CD4-positive, alpha-beta T cell treated with Interleukin-15 for 1 hour (primary cell): Measurements from ENCODE around the gene PAMR1.
"Not testable (repeated sequence)": the region's sequence is repeated elsewhere in the genome, so short reads cannot be mapped to it uniquely, and the experiment has no call there.

ENCODE experiments used
- DNase-seq: peaks from one replicate; pipeline ENCODE4 v3.0.0-alpha.2; 2020

Gene PAMR1, protein sequence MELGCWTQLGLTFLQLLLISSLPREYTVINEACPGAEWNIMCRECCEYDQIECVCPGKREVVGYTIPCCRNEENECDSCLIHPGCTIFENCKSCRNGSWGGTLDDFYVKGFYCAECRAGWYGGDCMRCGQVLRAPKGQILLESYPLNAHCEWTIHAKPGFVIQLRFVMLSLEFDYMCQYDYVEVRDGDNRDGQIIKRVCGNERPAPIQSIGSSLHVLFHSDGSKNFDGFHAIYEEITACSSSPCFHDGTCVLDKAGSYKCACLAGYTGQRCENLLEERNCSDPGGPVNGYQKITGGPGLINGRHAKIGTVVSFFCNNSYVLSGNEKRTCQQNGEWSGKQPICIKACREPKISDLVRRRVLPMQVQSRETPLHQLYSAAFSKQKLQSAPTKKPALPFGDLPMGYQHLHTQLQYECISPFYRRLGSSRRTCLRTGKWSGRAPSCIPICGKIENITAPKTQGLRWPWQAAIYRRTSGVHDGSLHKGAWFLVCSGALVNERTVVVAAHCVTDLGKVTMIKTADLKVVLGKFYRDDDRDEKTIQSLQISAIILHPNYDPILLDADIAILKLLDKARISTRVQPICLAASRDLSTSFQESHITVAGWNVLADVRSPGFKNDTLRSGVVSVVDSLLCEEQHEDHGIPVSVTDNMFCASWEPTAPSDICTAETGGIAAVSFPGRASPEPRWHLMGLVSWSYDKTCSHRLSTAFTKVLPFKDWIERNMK

DNA sequence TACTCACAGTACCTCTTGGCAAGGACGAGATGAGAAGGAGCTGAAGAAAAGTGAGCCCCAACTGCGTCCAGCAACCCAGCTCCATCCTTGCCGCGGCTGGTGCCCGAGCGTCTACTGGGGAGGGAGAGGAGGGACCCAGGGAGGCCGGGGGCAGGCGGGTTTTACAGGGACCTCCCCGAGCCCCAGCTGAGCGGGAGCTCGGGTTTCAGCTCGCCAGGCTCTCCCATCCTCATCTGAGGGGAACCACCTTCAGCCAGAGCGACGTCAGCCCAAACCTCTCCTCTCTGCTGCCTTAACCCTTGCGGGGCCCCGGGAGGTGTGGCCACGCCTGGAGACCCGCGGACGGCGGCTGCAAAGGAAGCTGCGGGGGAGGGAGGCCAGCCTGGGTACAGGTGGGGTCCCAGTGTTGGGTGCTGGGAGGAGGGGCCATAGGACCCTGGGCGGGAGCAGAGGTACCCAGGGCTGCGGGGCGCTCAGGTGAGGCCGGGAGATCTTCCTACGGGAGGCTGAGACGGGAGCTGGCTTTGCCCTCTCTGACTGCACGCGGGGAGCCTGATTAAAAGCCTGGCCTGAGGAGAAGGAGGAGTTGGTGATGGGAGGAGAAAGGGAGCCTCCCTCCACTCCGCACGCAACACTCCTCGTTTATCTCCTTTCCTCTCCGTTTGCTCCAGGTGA is at the start of gene PAMR1:
Gene PAMR1, minus strand, starts transcription at position 116 of the 675 bp plus-strand sequence. Its CDS starts 31 bp downstream, at position 85.
- no peak for DNase-seq

DNA sequence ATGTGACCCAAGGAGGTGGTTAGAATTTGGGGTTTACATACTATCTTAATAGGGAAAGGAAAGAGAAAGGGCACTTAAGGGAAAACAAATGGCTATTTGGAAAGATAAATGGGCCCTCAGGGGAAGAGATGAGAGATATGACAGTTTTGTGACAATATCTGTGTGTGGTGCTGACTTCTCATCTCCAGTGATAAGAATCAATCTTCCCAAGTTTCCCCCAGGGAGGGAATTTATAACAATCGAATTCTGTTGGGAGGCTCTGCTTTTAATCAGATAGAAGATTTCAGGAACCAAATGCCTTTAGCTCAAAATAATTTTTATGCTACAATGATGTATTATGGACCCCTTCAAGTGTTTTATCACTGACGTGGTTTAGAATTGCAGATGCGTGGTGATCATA is 46.3 kb upstream of the PAMR1 start:
- no peak for DNase-seq

DNA sequence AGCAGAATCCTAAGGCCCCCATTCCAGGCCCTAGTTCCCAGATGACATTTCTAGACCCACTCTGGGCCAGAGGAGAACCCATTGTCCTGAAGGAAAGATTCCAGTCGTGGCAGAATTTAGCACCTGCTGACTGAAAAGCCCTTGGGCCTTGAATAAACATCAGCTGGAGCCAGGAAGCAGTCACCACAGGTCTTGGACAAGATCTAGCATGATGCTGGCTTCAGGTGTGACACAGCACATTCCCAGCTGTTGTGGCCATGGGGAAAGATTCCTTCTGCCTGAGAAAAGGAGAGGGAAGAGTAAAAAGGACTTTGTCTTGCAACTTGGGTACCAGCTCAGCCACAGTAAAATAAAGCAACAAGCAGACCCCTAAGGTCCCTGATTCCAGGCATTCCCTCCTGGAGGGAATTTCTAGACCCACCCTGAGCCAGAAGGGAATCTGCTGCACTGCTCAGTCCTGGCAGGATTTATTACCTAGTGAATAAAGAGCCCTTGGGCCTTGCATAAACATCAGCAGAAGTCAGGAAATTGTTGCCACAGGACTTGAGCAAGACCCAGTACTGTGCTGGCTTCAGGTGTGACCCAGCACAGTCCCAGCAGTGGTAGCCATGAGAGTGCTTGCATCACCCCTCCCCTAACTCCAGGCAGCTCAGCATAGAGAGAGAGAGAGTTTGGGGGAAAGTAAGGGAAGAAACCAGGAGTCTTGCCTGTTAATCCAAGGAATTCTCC is 42.5 kb upstream of the PAMR1 start:
- DNase-seq, result no peak

DNA sequence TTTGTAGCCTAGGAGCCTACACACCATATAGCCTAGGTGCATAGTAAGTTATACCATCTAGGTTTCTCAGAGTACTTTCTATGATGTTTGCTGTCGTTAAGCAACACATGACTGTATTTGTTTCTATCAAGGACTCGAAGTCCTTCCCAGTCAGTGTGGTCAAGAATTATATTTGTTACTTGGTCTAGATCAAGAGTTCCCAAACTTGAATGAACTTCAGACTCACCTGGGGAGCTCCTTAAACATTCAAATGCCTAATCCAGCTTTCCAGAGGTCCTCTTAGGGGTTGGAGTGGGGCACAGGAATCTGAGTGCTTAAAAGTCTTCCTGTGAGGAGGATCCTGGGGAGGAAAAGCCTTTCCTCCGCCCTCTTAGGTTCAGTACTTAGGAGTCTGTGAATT is 41.5 kb upstream of the PAMR1 start:
- DNase-seq, result no peak

DNA sequence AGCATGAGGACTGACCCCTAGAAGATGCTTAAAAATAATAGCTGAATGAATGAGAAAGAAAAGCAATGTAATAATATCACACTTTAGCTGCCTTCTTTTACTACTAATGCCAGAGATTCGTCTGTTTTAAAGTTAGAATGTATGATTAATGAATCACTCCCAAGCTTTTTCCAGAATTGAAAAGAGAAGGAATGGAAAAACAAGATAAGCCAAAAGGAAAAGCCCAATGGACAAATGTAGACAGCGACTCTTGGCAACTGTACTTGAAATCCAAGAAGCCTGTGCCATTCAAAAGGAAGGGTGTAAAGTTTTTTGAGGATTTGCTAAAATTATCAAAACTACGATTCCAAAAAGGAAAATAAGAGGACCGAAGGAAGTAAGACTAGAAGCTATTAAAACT is 40.8 kb upstream of the PAMR1 start:
- no peak for DNase-seq

DNA sequence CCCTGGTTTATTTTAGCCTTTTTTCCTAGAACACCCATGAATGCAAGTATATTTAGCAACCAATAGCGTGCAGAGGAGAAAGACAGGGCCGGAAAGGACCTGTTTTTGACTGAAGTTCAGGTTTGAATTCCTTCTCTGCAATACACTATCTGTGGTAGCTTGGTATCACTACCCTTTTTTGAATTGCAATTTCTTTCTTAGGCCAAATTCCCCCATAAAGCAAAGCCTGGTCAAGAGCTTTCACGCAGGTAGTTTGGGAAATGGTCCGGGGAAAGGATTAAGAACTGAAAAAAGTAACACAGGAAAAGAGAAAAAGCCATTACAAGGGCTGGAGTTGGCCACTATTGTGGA is 38.8 kb upstream of the PAMR1 start:
- DNase-seq, result no peak

DNA sequence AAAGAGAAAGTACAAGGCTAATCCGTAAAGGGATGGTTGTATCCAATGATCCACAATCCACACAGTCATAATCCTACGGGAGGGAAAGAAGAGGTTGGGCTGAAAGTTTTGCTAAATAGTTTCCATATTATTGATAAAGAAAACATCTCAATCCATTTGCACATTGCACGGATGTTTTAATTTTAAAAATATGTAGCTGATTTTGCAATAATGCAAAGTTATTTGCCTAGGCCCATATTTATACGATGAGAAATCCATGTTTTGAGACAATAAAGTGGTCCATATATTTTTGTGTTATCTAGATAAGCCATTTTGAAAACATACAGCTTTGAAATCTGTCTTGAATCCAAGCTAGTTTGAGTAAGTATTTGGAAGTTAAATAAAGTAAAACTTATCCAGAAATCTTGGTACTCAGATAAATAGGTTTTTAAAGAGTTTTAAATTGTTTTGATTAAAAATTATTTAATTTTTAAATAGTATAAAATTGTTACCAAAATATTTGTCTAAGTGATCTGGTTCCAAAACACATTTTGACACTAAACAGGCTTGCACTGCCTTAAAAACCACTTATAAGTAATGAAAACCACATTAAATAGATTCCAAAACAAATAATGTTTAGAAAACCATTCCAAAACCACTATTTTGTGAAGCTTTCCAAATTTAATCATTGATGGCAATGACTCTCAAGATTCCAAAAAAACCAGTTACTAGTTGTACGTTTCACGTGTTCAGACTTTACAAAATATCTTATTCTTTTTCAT is 38.2 kb upstream of the PAMR1 start:
- DNase-seq, result no peak

DNA sequence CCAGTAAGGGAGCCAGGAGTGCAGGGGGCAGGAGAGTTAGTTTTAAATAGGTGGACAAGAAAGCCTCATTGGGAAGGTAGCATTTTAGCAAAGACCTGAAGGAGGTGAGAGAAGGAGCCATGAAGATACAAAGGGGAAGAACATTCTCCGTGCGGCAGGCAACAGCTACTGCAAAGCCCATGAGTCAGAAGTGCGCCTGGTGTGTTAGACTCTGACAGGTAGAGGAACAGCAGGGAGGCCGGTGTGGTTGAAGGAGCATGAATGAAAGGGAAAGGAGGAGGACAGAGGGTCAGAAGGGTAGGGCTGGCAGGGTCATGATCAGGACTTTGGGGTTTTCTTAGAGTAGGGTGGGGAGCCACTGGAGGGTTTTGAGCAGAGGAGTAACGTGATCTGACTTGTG is 34.5 kb upstream of the PAMR1 start:
- no peak for DNase-seq

DNA sequence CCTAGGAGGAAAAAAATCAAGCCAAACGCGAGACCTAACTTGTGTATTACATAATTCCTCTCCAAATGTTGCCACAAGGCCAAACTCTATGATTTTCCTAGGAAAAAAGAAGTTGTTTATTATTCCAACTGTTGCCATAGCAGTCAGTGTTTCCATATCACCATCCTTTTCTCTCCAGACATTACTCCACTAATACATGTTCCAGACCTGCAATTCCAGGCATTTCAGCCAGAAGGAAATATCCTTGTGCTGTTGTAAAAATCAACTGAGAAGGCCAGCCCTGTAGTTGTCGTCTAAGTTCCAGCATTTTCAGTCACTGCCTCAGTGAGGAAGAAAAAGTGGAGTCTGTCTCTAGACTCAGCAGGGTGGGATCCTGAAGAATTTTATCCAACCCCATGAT is 33.1 kb upstream of the PAMR1 start:
- no peak for DNase-seq

DNA sequence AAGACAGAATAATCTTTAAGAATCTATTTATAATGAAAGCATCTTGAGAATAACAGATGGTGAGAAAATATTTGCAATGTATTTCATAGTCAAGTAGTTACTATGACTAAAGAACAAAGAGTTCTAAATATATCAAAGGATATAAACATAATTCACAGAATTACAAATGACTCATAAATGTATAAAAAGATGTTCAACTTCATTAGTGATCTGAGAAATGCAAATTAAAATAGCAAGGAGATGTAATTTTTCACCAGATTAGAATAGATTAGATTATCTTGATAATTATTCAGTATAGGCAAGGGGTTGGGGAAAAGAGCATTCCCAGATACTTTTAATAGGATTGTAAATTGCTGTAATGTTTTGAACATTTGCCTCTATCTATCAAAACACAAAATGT is 30.1 kb upstream of the PAMR1 start:
- no peak for DNase-seq

DNA sequence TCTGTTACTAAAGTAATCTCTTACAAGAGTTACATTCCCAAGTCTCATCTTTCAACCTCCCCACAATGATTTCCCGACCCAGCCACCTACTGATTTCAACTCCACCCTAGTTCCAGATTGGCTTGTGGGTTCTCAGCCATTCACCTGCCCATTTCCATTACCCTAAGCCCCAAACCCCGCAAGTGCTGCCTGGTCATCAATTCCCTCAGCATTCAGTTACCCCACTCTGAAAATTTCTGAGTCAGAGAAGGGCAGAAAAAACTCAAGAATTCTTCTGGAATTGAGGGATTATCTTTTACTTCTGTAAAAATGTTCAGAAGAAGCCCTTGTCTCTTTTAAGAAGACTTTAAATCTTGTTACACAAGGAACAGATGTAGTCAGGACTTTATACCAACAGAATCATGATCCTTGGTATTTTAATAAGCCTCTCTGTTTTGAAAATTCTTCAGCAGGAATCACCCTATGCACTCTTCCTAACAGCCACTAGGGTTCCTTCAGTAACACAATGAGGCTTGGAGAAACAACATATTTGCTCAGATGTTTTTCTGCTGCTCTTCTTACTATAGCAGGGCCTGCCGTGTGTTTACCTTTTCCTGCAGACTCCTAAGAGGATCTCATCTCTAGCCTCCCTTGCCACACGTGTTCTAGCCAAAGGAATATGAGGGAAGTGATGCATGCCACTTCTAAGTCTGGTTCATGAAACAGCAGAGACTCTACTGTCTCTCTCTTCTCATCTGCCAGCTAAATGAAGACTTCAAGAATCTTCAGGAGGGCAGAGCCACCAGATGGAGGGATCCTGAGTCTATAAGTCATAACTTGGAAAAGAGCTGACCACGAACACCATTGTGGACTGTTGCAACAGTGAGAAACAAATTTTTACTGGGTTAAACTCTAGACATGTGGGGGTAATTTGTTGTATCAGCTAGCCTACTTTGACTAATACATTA is 29.3 kb upstream of the PAMR1 start:
- no peak for DNase-seq

DNA sequence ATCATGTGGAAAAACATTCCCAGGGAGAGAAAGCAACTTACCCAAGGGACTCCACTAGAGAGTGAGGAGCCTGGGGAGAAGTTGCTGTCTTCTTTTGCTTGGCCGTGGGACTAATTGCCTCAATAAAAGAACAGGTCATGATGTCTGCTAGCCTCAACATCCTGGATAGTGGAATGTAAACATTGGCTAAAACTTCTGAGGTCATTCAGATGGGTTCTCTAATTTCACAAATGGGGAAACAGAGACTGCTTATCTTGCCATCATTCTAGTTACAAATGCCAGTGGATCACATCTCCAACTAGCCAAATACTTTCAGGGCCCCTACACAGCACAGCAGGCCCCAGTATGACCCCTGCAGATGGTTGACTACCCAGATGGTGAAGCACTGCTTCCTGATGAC is 28.4 kb upstream of the PAMR1 start:
- no peak for DNase-seq

DNA sequence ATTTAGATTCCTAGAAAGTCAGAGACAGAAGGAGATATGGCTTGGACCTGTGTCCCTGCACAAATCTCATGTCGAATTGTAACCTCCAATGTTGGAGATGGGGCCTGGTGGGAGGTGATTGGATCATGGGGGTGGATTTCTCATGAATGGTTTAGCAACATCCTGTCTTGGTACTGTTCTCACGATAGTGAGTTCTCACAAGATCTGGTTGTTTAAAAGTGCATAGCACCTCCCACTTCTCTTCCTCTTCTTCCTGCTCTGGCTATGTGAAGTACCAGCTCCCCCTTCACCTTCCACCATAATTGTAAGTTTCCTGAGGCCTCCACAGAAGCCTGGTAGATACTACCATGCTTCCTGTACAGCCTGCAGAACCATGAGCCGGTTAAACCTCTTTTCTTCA is 27.6 kb upstream of the PAMR1 start:
- DNase-seq, result no peak

DNA sequence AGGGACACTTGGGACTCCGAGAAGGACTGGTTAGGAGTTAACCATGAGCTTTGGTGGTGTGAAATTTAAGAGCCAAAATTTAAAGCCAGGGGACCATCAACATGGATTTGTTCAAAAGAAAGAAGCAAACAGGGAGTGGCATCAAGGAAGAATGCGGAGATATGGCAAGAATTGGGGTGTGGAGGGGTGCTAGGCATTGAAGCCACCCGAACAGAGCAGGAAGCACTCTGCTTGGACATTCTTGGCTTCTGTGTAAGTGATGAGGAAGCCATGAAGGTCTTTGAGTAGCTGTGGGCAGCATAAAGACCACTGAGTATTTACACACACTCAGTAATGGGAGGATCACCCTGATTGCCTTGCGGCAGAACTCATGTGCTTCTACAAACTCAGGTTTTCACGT is 27.2 kb upstream of the PAMR1 start:
- no peak for DNase-seq

DNA sequence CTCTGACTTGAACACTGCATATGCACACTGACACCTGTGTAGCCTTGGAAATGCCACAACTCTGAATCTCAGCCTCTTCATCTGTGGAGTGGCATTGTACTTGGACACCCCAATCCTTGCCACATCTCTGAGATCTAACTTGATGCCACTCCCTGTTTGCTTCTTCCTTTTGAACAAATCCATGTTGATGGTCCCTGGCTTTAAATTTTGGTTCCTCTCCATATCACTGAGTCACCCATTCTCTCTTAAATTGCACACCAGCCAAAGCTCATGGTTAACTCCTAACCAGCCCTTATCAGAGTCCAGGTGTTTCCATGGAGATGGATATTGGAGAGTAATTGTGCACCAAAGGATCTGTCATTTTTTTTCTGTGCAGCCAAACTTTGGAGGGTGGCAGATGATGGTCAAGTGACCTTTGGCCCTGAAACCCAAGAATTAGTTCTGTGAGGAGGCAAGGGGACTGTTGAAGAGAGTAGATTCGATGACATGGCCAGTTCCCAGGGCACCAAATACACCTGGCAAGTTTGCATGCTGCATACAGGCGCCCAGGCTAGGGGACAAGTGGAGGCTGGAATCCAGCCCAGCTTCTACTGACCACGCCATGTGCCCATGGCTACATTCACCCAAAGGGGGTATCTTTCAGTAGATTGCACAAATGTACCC is 25.1 kb upstream of the PAMR1 start:
- no peak for DNase-seq

DNA sequence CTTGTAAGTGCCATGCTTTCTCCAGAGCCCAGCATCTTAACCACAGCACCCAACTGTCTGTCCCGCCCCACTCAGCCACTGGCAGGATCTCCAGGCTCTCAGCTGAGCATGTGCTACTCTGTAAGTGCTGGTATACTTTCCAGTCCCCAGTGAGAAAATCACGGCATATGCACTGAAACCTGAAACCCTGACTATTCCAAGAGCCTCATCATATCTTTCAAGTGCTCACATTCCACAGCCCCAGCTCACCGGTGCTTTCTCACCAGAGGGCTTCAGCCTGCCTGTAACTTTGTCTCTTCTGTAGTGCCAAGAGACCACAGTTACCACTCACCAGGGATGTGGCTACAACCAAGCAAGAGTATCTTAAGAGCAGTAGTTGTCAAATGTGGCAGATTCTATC is 24.4 kb upstream of the PAMR1 start:
- no peak for DNase-seq

DNA sequence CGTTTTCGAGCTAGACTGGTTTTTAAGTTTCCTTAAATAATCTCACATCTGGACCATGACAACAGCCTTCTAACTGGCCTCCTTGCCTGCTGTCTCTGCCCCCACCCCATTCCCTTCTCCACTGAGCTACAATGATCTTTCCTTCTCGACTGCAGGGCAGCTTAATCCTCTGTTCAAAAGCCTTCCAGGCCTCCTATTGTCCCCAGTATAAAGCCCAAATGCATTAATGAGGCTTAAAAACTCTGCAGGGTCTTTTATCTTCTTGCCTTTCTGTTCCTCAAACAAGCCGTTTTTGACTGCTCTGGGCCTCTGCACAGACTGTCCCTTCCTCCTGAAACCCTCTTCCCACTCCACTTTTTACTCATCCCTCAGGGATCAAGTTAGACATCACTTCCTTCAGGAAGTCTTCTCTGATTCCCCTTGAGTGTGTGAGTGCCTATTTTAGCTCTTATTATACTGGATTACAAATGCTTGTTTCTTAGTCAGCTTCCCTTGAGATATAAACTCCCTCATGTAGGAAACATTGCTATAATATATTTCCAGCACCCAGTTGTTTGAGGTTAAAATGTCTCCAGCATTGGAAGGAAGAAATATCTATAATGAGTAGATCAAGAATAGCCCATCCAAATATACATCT is 23.6 kb upstream of the PAMR1 start:
- no peak for DNase-seq

DNA sequence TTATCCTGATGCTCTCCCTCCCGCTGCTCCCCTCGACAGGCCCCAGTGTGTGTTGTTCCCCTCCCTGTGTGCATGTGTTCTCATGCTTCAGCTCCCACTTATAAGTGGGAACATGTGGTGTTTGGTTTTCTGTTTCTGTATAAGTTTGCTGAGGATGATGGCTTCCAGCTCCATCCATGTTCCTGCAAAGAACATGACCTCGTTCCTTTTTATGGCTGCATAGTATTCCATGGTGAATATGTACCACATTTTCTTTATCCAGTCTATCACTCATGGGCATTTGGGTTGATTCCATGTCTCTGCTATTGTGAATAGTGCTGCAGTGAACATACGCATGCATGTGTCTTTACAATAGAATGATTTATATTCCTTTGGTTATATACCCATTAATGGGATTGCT is 22.6 kb upstream of the PAMR1 start:
- DNase-seq, result not testable (repeated sequence)

DNA sequence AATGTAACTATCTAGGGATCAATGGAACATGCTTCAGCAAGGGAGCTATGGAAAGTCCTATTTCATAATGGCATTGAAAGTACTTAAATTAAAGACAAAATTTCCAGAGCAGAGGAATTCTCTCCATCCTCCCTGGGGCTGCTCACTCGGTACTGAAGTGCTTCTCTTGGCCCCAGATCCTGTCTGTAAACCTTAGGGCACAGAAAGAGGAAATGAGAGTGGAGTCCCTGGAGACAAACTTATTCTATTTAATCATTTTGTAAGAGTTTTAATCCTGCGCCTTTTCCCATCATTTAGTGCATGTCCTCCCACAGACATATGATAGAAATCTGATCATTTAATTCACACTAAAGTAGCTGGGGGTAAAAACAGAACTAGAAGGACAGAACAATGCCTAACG is 20.9 kb upstream of the PAMR1 start:
- no peak for DNase-seq

DNA sequence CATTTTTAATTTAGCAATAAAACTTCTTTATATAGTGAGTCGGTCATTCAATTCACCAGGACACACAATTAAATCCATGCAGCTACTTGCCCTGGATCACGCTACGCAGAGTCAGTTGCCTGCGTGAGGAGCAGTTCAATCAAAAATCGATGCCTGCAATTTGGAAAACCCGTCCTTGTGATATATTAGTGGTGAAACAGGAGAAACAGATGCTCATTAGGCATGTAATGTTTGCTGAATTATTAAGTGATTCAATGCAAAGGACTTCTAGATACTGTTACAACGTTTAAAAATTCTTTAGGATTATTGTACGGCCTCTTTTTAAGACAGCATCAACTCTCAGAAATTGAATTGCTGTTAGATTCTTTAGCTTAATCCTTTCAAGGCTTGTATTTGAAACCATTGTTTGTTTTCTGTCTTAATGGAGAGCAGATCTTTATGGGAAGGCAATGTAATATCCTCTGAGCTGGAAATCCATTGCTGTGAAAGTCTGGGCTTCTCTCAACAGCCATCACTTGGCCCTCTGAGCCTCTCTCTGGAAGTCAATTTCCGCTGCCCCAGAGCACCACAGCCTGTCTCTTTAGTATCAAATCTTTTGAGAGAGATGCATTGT is 20.1 kb upstream of the PAMR1 start:
- no peak for DNase-seq
